Activated CD4-positive, alpha-beta T cell treated with anti-CD3 and anti-CD28 coated beads, Interleukin-2, amount 50 U/mL, for 1 hour (primary cell): ENCODE data around the gene CCDC27.

Experiments used
- DNase-seq: peaks from one replicate; pipeline ENCODE4 v3.0.0-alpha.2; 2020

The CCDC27 gene

DNA sequence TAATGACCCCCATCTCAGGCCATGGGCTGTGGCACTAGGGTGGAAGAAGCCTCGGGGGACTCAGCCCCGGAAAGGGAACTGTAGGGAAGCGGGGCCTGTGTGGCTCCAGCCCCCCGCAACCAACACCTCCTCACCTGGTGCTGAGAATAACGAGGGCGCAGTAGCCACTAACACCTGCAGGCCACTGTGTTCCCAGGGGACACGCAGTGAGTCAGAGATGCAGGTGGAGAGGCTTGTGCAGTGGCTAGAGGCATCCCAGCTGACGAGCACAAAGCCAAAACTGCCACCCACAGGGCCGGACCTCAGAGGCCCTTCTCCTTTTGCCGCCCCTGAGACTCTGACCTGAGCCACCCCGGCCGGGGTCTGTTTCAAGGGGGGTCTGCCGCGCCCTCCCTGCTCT is 33.5 kb upstream of the CCDC27 start:
- DNase-seq, result no peak

DNA sequence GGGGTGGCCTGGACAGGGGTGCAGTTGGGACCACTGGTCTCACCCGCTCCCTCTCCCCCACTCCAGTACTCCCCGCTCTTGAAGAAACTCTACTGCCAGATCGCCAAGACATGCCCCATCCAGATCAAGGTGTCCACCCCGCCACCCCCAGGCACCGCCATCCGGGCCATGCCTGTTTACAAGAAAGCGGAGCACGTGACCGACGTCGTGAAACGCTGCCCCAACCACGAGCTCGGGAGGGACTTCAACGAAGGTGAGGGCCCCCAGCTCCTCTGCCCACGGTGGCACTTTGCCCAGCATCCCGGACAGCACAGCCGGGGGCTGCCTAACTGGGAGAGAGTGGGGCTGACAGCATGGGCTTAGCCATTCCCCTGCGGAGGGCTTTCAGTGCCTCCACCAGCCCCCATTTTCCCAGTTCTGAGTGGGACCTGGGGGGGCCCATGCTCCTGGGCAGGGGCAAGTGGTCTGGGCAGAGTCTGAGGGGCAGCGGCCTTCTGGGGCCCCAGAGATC is 30.2 kb upstream of the CCDC27 start:
- DNase-seq, result no peak

DNA sequence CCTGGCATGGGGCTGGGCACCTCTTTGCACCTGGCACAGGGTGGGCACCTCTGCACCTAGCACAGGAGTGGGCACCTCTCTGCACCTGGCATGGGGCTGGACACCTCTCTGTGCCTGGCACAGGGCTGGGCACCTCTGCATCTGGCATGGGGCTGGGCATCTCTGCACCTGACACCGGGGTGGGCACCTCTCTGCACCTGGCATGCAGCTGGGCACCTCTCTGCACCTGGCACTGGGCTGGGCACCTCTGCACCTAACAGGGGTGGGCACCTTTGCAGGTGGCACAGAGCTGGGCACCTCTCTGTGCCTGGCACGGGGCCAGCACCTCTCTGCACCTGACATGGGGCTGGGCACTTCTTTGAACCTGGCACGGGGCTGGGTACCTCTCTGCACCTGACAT is 29.4 kb upstream of the CCDC27 start:
- no peak for DNase-seq

DNA sequence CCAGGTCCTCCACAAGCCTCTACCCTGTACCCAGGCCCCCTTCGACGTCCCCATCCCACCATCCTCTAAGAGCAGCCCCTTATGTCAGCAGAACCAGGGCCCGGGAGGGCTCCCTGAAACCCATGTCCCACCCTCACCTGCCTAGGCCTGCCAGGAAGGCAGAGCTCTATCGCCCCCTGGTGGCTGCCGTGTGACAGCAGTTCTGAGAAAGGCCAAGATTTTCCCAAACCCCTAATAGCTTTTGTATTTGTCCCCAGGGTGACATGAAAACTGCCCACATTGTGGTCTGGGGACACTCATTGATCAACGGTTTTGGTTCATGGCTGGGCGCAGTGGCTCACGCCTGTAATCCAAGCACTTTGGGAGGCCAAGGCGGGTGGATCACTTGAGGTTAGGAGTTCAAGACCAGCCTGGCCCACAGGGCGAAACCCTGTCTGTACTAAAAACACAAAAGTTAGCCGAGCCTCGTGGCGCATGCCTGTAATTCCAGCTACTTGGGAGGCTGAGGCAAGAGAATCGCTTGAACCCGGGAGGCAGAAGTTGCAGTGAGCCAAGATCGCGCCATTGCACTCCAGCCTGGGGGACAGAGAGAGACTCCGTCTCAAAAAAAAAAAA is 27.7 kb upstream of the CCDC27 start:
- DNase-seq, result peak; percentile 83

DNA sequence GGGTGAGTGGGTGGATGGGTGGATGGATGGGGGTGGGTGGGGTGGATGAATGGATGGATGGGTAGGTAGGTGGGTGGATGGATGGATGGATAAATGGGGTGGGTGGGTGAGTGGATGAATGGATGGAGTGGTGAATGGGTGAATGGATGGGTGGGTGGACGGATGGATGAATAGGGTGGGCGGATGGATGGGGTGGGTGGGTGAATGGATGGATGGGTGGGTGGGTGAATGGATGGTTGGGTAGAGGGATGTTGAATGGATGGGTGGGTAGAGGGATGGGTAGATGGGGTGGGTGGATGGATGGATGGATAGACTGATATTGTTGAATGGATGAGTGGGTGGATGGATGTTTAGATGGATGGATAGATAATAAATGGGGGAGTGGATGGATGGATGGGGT is 26.9 kb upstream of the CCDC27 start:
- no peak for DNase-seq

DNA sequence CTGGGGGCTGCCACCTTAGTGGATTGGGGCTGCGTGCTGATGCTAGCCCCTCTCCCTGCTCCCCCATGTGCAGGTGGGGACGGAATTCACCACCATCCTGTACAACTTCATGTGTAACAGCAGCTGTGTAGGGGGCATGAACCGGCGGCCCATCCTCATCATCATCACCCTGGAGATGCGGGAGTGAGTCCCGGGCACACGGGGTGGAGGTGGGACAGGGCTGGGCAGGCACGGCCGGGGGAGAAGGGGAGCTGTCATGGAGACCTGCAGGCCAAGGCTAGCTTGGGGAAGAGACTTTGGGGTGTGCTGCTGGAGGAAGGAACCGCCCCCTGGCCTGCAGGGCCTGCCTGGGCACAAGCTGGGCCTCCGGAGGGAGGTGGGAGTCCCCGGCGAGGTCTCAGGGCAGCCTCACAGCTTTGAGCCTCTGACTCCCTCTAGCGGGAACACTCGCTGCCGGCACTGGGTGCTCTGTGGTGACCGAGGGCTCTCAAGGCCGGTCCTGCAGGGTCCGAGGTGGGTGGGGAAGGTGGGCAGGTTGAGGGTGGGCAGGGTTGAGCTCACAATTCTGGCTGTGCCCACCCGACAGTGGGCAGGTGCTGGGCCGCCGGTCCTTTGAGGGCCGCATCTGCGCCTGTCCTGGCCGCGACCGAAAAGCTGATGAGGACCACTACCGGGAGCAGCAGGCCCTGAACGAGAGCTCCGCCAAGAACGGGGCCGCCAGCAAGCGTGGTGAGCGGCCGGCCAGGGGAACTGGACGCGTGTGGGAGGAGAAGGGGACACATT is 25.0 kb upstream of the CCDC27 start:
- no peak for DNase-seq

DNA sequence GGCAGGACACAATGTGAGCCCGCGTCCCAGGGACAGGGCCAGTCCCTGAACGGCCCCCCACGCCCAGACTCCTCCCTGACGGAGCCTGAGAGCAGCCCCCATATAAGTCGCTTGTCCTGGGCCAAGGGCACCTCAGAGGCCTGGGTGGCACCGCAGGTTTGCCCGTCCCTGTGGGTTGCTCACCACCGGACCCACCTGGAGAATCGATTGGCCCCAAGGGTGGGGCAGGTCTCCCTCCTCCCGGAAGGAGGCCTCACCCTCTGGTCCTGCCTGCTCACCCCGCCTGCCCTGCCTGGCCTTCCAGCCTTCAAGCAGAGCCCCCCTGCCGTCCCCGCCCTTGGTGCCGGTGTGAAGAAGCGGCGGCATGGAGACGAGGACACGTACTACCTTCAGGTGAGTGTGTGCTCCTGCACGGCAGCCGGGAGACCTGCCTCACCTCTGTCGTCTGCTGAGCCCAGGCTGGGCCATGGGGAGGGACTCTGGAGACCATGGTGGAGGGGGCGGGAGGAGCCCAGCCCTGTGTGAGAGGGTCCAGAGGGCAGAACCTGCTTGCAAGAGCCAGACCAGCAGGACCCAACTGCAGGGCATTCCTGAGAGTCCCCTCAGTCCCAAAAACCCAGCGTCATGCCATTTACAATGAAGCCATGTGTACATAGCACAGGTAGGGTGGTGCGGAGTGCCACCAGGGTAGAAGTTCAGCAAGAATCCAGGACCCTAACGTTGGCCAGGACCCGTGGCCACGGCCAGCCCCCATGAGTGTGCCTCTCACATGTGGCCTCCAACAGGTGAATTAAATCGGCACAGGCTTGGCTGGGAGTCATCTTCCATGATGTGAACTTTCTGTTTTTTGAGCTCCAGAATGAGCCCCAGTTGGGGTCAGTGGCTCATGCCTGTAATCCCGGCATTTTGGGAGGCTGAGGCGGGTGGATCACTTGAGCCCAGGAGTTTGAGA is 24.1 kb upstream of the CCDC27 start:
- DNase-seq, result no peak

DNA sequence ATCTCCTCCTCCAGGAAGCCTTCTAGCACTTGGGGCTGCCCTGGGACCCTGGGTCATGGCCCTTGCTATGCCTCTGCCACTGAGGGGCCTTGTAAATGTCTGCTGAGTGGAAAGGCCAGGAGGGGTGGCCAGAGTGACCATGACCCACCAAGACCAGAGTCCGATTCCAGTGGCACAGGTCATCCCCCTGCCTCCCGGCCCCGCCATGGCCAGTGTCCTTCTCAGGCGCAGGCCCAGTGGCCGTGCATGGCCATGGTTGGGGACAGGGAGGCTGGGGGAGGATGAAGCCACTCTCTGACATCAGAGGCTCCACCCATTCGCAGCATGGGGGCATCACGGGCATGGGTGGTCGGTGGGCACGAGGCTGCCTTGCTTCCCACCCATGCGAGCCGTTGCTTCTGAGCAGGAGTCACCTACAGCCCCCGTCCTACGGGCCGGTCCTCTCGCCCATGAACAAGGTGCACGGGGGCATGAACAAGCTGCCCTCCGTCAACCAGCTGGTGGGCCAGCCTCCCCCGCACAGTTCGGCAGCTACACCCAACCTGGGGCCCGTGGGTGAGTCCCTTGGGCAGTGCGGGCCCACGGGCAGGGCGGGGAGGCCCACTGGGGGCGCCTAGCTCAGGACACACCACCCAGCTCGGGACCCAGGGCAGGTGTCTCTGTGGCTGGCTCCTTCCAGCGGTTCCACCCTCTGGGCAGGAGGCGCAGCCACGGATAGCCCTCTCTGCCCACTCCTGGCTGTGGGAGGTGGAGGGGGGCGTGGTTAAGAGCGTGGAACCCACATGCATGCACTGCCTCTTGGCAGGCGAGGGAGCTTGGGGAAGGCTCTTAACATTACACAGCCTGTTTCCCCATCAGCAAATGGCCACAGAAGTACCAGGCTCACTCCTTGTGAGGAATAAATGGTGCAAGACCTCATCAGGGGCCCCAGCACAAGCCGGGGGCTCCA is 22.4 kb upstream of the CCDC27 start:
- DNase-seq, result no peak

DNA sequence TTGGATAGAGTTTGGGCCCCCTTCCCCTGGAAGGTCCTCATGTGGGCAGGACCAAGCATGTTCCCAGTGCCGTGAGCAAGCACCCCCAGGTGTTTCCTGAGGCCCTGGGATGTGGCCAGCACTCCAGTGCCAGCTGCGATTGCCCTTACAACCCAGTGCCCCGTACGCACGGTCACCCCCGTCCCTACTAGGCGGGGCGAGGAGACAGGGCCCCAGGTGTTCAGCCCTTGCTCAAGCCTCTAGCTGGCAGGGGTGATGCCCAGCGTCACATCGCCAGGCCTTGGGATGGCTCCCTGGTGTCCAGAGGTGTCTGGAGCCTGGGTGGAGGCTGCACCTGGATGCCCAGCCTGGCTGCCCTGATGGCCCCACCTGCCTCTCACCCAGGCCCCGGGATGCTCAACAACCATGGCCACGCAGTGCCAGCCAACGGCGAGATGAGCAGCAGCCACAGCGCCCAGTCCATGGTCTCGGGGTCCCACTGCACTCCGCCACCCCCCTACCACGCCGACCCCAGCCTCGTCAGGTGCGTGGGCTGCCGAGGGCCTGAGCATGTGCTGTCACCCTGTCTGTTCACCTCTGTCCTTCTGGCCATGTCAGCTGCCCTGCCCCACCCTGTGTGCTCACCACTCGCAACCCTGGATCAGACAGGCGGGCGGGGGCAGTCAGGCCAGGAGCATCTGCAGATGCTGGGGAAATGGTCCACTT is 21.6 kb upstream of the CCDC27 start:
- no peak for DNase-seq

DNA sequence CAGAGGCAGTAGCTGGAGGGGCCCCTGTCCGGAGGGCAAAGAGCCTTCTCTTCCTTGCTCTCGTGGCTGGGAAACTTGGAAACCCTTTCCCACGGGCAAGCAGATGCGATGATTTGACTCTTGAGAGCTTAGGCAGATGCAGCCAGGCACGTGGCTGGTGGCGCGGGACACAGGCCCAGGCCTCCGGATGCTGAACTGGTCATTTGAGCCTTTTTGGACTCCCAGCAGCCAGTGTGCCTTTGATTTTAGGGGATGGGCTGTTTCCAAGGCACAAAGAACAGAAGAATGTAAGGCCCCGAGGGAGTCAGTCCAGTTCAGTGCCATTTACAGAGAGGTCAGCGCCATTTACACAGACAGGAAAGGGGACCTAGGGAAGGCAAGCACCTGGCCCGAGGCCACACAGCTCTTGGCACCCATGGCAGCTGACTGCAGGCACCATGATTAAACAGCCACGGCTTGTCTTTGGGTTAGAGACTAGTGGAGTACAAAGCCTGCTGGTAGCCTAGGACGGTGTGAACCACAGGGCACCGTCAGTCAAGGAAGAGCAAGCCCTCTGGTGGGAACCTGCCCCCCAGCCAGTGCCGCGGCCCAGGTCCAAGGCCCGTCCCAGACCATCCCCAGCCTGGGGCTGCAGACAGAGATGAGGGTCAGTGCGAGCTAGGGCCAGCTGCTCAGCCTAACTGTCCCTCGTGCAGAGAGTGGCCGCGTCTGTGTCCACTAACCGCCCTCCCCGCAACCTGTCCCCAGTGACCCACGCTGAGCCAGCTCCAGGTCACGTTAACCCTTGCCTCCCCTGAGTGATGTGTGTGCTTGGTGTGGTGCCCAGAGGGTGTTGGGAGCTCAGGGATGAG is 20.4 kb upstream of the CCDC27 start:
- no peak for DNase-seq

DNA sequence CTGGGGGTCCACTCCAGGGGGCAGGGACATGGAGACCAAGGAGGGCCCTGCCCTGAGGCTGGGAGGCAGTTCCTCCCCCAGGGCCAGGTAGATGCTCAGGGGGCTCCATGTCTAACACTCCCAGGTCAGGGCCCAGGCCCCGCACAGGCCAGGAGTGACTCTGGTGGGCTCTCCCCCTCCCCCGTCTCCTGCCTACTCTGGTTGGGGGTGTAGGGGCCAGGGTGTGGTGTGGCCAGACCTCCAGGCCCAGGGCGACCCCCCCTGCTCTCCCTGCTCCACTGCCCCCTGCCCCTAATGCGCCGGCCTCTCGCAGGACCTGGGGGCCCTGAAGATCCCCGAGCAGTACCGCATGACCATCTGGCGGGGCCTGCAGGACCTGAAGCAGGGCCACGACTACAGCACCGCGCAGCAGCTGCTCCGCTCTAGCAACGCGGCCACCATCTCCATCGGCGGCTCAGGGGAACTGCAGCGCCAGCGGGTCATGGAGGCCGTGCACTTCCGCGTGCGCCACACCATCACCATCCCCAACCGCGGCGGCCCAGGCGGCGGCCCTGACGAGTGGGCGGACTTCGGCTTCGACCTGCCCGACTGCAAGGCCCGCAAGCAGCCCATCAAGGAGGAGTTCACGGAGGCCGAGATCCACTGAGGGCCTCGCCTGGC is 19.7 kb upstream of the CCDC27 start:
- no peak for DNase-seq

DNA sequence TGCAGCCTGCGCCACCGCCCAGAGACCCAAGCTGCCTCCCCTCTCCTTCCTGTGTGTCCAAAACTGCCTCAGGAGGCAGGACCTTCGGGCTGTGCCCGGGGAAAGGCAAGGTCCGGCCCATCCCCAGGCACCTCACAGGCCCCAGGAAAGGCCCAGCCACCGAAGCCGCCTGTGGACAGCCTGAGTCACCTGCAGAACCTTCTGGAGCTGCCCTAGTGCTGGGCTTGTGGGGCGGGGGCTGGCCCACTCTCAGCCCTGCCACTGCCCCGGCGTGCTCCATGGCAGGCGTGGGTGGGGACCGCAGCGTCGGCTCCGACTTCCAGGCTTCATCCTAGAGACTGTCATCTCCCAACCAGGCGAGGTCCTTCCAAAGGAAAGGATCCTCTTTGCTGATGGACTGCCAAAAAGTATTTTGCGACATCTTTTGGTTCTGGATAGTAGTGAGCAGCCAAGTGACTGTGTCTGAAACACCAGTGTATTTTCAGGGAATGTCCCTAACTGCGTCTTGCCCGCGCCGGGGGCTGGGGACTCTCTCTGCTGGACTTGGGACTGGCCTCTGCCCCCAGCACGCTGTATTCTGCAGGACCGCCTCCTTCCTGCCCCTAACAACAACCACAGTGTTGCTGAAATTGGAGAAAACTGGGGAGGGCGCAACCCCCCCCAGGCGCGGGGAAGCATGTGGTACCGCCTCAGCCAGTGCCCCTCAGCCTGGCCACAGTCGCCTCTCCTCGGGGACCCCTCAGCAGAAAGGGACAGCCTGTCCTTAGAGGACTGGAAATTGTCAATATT is 19.0 kb upstream of the CCDC27 start:
- no peak for DNase-seq

DNA sequence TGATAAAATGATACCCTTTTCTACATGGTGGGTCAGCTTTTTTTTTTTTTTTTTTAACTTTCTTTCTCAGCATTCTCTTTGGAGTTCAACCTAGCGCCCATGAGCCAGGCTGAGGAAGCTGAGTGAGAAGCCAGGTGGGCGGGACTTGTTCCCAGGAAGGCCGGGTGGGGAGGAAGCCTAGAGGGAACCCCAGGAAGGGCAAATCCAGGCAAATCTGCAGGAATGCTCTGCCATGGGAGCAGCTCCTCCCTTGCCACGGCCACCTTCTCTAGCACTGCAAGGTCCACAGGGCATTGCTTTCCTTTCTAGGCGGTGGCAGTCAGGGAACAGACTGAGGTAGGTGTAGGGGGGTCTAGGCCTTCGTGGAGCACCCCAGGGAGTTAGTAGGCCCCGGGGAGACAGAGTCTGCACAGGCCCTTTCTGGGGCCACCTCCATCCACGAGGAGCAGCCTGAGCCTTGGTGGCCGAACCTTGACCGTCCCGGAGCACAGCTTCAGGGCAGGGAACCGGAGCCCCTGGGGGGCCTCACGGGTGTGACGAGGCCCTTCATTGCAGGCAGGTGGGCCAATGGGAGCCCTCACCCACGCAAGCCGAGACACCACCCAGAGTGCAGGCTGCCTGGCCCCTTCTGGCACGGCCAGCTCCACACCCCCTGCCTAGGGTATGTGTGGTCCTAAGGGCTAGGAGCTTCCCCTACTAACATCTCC is 18.2 kb upstream of the CCDC27 start:
- no peak for DNase-seq

DNA sequence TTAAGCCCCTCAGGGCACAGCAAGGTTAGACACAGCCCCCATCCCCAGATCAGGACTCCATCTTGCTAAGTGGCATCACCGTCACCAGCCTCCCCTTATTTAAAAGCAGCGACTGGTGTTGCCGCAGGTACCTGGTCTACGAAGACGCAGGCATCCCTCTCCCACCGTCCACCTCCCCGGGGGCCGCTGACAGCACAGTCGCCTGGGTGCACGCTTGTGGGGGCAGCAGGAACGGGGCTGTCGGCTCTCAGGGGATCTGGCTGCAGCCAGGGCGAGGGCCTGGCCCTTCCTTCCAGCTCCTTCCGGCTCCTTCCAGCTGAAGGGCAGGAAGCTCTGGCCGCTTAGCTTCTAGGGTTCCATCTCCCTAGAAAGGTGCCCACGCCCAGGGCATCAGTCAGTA is 17.6 kb upstream of the CCDC27 start:
- DNase-seq, result no peak

DNA sequence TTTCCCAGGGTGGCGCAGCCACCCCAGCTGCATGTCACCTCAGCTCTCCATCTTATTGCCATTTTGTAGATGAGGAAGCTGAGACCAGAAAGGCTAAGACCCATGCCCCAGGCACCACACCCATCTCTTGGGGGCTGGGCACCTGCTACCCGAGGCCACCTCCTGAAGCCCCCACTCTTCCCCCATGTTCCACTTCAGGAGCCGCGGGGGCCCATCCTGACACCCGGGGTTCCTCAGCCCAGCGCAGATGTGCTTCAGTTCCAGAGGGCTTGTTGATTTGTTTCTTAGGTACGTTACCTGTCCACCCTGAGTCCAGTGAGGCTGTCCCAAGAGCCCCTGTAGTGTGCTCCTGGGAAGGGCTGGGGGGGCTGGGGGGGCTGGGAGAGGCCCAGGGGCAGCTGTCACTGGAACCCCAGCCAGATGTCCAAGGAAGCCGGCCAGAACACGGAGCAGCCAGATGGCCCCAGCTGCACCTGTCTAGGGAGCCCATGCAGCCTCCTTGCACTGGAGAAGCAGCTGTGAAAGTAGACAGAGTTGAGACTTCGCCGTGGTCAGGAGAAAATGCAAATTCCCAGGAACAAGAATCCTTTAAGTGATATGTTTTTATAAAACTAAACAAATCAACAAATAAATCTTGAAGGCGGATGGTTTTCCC is 17.1 kb upstream of the CCDC27 start:
- no peak for DNase-seq

DNA sequence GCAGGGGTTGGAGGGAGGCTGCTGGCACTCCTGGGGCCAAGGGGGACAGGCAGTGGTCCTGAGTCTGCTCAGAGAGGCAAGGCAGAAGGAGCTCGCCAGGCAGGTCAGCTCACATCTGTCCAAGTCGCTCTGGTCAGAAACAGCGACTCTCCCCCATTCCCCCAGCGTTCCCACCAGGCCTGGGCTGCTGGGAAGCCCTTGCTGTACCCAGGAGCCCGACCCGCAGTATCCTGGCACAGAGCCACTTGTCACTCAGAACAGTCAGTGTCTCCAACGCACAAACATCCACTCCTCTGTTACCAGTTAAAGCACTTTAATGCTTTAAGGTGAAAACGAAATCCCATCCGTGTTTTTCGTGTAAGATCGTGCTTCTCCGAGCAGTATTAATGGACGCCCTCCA is 16.6 kb upstream of the CCDC27 start:
- DNase-seq, result no peak

DNA sequence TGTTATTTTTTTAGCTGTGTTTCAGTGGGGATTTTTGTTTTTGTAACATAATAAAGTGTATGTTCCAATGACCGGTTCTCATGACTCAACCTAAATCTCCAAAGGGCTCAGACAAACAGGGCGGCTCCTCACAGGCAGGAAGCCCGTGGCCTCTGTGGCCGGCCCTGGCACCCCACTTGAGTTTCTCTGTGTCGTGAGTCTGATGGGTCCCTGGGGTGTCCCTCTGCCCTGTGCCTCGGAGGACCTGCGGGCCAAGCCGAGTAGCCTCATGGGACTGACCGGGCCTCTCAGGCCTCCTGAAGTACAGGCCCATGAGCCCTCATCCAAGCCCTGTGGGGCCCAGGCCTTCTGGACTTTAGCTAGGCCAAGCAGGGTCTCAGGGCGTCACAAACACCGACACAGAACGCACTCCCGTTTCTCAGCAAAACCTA is 16.1 kb upstream of the CCDC27 start:
- DNase-seq, result no peak

DNA sequence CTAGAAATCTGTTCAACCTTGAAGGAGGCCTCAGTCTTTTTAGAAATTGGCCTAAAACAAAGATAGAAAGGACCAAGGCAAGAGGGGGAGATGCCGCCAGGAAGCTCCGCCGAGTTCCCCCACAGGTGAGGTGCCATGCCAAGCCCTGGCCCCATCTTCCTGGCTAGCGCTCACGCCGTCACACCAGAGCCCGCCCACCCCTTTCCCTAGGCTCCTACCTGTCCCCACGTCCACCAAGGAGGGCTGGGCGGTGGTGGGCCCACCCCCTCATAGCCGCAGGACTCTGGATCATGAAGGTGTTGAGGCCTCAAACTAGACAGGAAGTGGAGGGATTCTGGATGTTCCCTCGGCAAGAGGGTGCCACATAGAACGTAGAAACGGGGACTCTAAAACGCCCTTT is 15.5 kb upstream of the CCDC27 start:
- DNase-seq, result no peak
